Heart left ventricle (tissue), 16 donors: ENCODE results near the gene RCC2. TPM values are rescaled to one million over a fixed set of nuclear protein-coding genes. Genes with fewer than 3 reads are reported as not detected.
"Not testable (repeated sequence)": the region's sequence is repeated elsewhere in the genome, so short reads cannot be mapped to it uniquely, and the experiment has no call there.

Experiments used
- ATAC-seq, 4 donors: fragments of 200-7000 bp; cut with Tn5 transposase; one replicate each; pipeline ENCODE4 v1.9.1; 2020 to 2022; ENCODE audit warnings: moderate library complexity in 4 of 4, mild to moderate bottlenecking in 3 of 4, moderate number of reproducible peaks in 1 of 4
- DNase-seq, 5 donors: peaks; one replicate each; pipeline ENCODE4 v3.0.0-alpha.2; 2020
- H3K27ac ChIP-seq, 12 donors: fragments of 200-600 bp; sonication (generic) in 4 of 12; one replicate each; pipeline versions ENCODE4 v1.5.0 to v1.8.0; 2016 to 2022; ENCODE audit warnings: mild to moderate bottlenecking in 2 of 12
- H3K27me3 ChIP-seq, 9 donors: fragments of 200-600 bp; sonication (generic) in 2 of 9; one replicate each; pipeline versions ENCODE4 v1.5.1 to v1.8.0; 2016 to 2022; ENCODE audit warnings: mild to moderate bottlenecking in 3 of 9
- H3K36me3 ChIP-seq, 9 donors: fragments of 200-600 bp; sonication (generic) in 2 of 9; one replicate each; pipeline versions ENCODE4 v1.5.0 to v1.8.0; 2018 to 2022; ENCODE audit warnings: mild to moderate bottlenecking in 2 of 9
- H3K4me1 ChIP-seq, 12 donors: fragments of 200-600 bp; sonication (generic) in 4 of 12; one replicate each; pipeline versions ENCODE4 v1.5.0 to v1.8.0; 2016 to 2022; ENCODE audit warnings: mild to moderate bottlenecking in 3 of 12
- H3K4me3 ChIP-seq, 12 donors: fragments of 200-600 bp; sonication (generic) in 4 of 12; one replicate each; pipeline versions ENCODE4 v1.5.0 to v1.8.0; 2017 to 2022; ENCODE audit warnings: mild to moderate bottlenecking in 9 of 12, moderate library complexity in 4 of 12
- H3K9me3 ChIP-seq, 12 donors: fragments of 200-600 bp; sonication (generic) in 4 of 12; one replicate each; pipeline versions ENCODE4 v1.5.0 to v1.8.0; 2016 to 2022; ENCODE audit warnings: mild to moderate bottlenecking in 1 of 12
- POLR2A ChIP-seq, 2 donors: fragments of 450-650 bp; IDR thresholded peaks; one replicate each; pipeline ENCODE4 v1.6.1; 2017; ENCODE audit warnings: antibody characterized with exemption in 2 of 2, mild to moderate bottlenecking in 2 of 2, moderate library complexity in 2 of 2
- WGBS, 4 donors: extraction: QIAGEN DNeasy Blood & Tissue Kit in 2 of 4; methylation state at CpG; one replicate each; pipeline versions ENCODE4 v1.1.5 to v1.1.7; 2013 to 2018; 5-methylcytosine and 5-hydroxymethylcytosine counted together
- intact Hi-C, 10 donors: fragments of 100-400 bp; cut with DNase I; formaldehyde crosslinking; loops; one replicate each; pipeline versions ENCODE4 v1.11.1 to v1.14.2; 2022
- polyA plus RNA-seq, 2 donors: library from polyadenylated mRNA; stranded (reverse); fragments of 200-250 nt; gene quantifications; one replicate each; pipeline ENCODE4 v1.2.3, GENCODE V29; 2013
- total RNA-seq, 9 donors: library from RNA; depleted of rRNA in 2 of 9; stranded (reverse); fragments of >200 nt in 2 of 9; fragmentation: NEBNext Ultra II Directional in 3 of 9; extraction: Animal tissue kit (Norgen Biotek cat#: 25700) in 3 of 9; gene quantifications; one replicate each; pipeline versions ENCODE4 v1.1.0 to v1.2.4, GENCODE V29; 2016 to 2023
- TF ChIP-seq, protein P1 (sequence below), 12 donors: fragments of 200-600 bp; sonication (generic) in 4 of 12; IDR thresholded peaks; one replicate each; pipeline versions ENCODE4 v1.5.0 to v1.8.0; 2018 to 2022; ENCODE audit warnings: antibody characterized with exemption in 12 of 12, mild to moderate bottlenecking in 5 of 12
- donor health status: ischemic (EF 13 %, LVEDD 7.1; RV severe dilation, severe dysfunction).
- donor health status: healthy with polysubstance abuse.
- donor health status: DM: no; HTN: yes; CAD: no.
- donor health status: DM: no; HTN: no; CAD: no.
- donor health status: ischemic (EF 25% LVEDD 6.9; RV normal size, moderate dysfunction).
- donor health status: ischemic (EF 25% LVEDD 5.7; RV mildly dilated, moderate dysfunction).
- donor health status: healthy.
- donor health status: DM: yes; HTN: yes; CAD: no.
- donor health status: ischemic (EF 35%, LVEDD 5.7; RV mildly dilated, moderate dysfunction).
- donor health status: nonischemic (EF 11% LVEDD 7.7; RV severe dilation, severe dysfunction).
- donor health status: DM: yes; HTN: yes; CAD: no.
- donor health status: PGD.
- donor health status: ischemic (EF 29% LVEDD 5.4; RV normal size, mild dysfunction).
- donor health status: nonischemic (EF 23%, LVEDD 6.1; RV moderate dilation, normal function).

Gene RCC2
- total and polyA plus RNA-seq, 11 donors = 6.1 to 39.1 (median 14.3) TPM

DNA sequence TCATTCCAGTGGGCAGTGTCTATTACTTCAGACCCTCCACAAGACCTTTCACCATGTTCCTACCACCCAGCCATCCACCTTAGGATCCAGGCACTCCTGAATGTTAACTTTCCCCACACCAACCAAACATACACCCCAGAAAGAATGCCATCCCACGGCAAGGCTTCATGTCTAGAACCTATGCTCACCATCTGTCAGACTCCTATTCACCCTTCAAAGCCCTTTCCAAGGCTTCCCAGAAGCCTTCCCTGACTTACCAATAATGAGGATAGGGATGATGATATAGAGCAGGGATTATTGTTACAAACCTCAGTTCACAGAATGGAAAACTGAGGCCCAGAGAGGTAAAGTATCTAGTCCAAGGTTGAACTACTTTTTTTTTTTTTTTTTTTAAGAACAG, 19.3 kb upstream of the RCC2 start:
- TF ChIP-seq, protein P1, sequence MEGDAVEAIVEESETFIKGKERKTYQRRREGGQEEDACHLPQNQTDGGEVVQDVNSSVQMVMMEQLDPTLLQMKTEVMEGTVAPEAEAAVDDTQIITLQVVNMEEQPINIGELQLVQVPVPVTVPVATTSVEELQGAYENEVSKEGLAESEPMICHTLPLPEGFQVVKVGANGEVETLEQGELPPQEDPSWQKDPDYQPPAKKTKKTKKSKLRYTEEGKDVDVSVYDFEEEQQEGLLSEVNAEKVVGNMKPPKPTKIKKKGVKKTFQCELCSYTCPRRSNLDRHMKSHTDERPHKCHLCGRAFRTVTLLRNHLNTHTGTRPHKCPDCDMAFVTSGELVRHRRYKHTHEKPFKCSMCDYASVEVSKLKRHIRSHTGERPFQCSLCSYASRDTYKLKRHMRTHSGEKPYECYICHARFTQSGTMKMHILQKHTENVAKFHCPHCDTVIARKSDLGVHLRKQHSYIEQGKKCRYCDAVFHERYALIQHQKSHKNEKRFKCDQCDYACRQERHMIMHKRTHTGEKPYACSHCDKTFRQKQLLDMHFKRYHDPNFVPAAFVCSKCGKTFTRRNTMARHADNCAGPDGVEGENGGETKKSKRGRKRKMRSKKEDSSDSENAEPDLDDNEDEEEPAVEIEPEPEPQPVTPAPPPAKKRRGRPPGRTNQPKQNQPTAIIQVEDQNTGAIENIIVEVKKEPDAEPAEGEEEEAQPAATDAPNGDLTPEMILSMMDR (IDR thresholded peaks at IDR 0.05) = no peak
- no peak for TF ChIP-seq POLR2A (IDR thresholded peaks at IDR 0.05)
- Histone ChIP-seq H3K4me3 (no peak overlapping the region), H3K4me1 (no peaks in the 10 kb centered on the region), H3K27ac (no peak overlapping the region), H3K9me3 (no peaks in the 10 kb centered on the region), H3K27me3 (peaks cover 0 to 10% (median 5%) of the 10 kb centered on the region in 9 donors), H3K36me3 (no peaks in the 10 kb centered on the region)
- intact Hi-C loops = no loop called here
- ATAC-seq (no peak), DNase-seq (no peak)
- 72 to 88% (median 84%) methylated on average over 1 of the region's 1 CpG for WGBS, 4 donors

DNA sequence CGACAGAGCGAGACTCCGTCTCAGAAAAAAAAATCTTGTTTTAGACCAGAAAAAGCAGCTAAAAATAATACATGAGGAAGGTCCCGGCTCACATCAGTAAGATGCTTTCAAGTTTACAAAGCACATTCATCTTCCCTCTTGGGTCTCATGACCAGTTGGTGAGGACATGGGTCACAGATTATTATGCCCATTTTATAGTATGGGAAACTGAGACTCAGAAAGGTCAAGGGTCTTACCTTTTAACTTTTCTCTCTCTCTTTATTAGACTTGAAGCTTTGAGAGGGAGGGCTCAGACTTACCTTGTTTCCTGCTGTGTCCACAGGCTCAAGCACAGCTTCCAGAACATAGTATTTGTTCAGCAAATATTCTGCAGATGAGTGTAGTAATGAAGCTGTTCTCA, 13.2 kb upstream of the RCC2 start:
- no peaks in the 10 kb centered on the region for H3K9me3 ChIP-seq
- TF ChIP-seq POLR2A (IDR thresholded peaks at IDR 0.05) = no peak
- TF ChIP-seq, protein P1 (IDR thresholded peaks at IDR 0.05) = no peak
- no peaks in the 10 kb centered on the region for H3K36me3 ChIP-seq
- WGBS, 4 donors = 81 to 89% (median 85%) methylated on average over 4 of the region's 4 CpGs
- no peak overlapping the region for H3K27ac ChIP-seq
- DNase-seq (no peak), ATAC-seq (no peak)
- no peak overlapping the region for H3K4me3 ChIP-seq
- H3K27me3 ChIP-seq = peaks cover 0 to 3% (median 0%) of the 10 kb centered on the region in 9 donors
- intact Hi-C loops = no loop called here
- H3K4me1 ChIP-seq = no peaks in the 10 kb centered on the region

DNA sequence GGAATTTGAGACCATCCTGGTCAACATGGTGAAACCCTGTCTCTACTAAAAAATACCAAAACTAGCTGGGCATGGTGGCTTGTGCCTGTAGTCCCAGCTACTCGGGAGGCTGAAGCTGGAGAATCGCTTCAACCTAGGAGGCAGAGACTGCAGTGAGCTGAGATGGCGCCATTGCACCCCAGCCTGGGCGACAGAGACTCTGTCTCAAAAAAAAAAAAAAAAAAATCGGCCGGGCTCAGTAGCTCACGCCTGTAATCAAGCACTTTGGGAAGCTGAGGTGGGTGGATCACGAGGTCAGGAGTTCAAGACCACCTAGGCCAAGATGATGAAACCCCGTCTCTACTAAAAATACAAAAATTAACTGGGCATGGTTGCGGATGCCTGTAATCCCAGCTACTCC, 12.7 kb upstream of the RCC2 start:
- H3K36me3 ChIP-seq, H3K4me3 ChIP-seq, intact Hi-C loops, H3K27ac ChIP-seq, ATAC-seq, H3K9me3 ChIP-seq, H3K4me1 ChIP-seq, H3K27me3 ChIP-seq: not testable (repeated sequence)
- peak in 1 of 5 donors; percentile 2 for DNase-seq
- 48 to 60% (median 54%) methylated on average over 10 of the region's 10 CpGs for WGBS, 4 donors

DNA sequence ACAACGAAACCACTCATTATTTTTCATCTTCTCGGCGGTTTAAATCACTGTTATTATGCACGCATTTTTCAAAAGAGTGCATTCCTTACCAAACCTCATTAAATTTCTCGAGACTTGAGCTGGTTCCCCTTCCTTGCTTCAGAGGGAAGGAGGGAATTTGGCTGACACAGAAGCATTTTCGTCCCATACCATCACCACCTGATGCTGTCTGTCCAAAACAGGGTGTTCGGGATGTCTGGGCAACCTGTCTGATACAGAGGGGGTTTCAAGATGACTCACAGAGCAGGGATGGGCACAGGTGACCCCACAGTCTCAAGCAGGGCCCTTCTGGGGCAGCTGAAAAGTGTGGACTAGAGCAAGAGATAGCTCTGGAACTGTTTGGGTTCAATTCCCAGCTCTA, 12.3 kb upstream of the RCC2 start:
- no peaks in the 10 kb centered on the region for H3K4me1 ChIP-seq
- no peak overlapping the region for H3K27ac ChIP-seq
- WGBS, 4 donors = 82 to 87% (median 84%) methylated on average over 7 of the region's 7 CpGs
- H3K4me3 ChIP-seq = no peak overlapping the region
- no peaks in the 10 kb centered on the region for H3K9me3 ChIP-seq
- intact Hi-C loops = no loop called here
- TF ChIP-seq, protein P1 (IDR thresholded peaks at IDR 0.05) = no peak
- TF ChIP-seq POLR2A (IDR thresholded peaks at IDR 0.05) = no peak
- ATAC-seq (no peak), DNase-seq (peak in 1 of 5 donors; percentile 0)
- H3K36me3 ChIP-seq = no peaks in the 10 kb centered on the region
- H3K27me3 ChIP-seq = peaks cover 0 to 3% (median 0%) of the 10 kb centered on the region in 9 donors

DNA sequence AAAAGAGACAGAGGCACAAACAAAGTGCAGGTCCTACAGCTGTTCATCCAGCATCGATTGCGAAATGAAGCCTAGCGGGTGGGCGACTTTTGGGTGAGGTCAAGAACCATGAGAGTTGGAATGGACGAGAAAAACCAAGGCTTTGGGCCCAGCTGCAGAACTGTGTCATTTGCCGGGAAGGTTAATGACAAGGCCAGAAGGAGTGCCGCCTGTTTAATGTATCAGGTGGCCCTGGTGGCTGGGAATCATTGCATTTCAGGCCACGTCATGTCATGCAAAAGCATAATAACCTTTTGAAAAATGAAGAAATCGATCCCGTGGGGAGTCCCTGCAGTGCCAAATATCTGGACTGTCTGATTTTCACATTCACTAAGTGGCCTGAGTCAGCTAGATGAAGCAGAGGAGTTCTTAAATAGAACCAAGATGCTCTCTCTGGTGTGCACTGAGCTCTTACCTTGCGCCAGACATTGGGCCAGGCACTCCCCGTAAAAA, 8.1 kb upstream of the RCC2 start:
- TF ChIP-seq POLR2A (IDR thresholded peaks at IDR 0.05) = no peak
- TF ChIP-seq, protein P1 (IDR thresholded peaks at IDR 0.05) = no peak
- intact Hi-C loops = no loop called here
- peak in 2 of 5 donors; percentile 10 to 40 for DNase-seq
- ATAC-seq = peak in 3 of 4 donors; percentile 24 to 65 (median 57)
- Histone ChIP-seq H3K27me3 (peaks cover 0 to 3% (median 0%) of the 10 kb centered on the region in 9 donors), H3K27ac (no peak overlapping the region), H3K9me3 (no peaks in the 10 kb centered on the region), H3K4me1 (no peaks in the 10 kb centered on the region), H3K36me3 (no peaks in the 10 kb centered on the region), H3K4me3 (no peak overlapping the region)
- WGBS, 4 donors = 83 to 91% (median 86%) methylated on average over 12 of the region's 12 CpGs
